Measurements from ENCODE around the gene PELO. TPM values are rescaled to one million over a fixed set of nuclear protein-coding genes. Genes with fewer than 3 reads are reported as not detected.

The PELO gene, protein sequence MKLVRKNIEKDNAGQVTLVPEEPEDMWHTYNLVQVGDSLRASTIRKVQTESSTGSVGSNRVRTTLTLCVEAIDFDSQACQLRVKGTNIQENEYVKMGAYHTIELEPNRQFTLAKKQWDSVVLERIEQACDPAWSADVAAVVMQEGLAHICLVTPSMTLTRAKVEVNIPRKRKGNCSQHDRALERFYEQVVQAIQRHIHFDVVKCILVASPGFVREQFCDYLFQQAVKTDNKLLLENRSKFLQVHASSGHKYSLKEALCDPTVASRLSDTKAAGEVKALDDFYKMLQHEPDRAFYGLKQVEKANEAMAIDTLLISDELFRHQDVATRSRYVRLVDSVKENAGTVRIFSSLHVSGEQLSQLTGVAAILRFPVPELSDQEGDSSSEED
- total RNA-seq, result 82.4 and 83.7 TPM in 2 replicates
- long read RNA-seq, full-length matches to known transcripts, result 6 of 324 reads
- long read RNA-seq, partial matches to known transcripts, result 309 of 324 reads
- long read RNA-seq, other reads (novel, unspliced or antisense), result 9 of 324 reads

DNA sequence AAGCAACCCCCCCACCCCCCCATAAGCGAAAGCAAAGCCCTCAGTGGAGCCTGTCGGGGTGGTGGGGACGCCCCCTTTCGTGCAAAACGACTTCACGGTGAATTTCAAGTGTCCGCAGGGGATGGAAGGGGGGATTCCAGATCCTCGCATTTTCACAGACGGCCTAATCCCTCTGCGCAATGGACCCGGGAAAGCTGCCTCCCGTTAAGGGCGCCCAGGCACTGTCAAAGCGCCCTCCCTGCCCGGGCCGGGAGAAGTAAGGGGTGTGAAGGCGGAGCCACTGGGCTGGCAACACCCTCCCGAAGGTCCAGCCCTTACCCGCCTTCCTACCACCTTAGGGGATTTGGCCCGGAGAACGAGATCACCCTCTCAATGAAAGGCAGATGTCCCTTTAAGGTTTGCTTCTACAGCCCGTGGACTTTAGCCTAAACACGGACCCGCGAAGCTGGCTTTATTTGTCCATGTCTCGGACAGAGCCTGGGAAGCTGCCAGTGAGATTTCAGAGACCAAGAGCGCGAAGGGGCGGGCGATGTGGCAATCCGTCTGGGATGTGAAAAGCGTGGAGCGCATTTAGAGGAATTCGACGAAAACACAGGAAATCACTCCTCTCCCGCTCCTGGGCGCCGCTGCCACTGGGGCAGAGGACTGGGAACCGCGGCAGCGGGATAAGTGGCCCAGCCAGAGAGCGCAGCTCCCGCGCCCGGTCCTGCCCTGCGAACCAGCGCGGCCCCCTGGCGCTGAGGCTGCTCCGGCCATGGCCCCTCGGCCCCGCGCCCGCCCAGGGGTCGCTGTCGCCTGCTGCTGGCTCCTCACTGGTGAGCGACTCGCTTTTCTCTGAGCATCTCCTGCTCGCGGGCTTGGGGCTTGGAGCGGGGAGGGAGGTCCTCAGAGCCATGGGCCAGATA, at the start of gene PELO, which contains the start of gene ITGA1:
PELO (plus strand) TSS at position 317 of the 905 bp plus-strand sequence. CDS start 12,479 bp downstream, outside the sequence.
ITGA1 (plus strand) TSS at position 317 of the 905 bp plus-strand sequence; CDS start at position 755, 438 bp downstream.
- peaks cover 7% of the 10 kb centered on the region for H3K36me3 Mint-ChIP-seq (ENCODE audit: unreplicated experiment)
- H3K27ac Mint-ChIP-seq (ENCODE audit: unreplicated experiment), result peak within 1 kb of the TSS; percentile 98
- H3K4me1 Mint-ChIP-seq (ENCODE audit: unreplicated experiment), result peaks cover 74% of the 10 kb centered on the region
- TF ChIP-seq, protein P1, sequence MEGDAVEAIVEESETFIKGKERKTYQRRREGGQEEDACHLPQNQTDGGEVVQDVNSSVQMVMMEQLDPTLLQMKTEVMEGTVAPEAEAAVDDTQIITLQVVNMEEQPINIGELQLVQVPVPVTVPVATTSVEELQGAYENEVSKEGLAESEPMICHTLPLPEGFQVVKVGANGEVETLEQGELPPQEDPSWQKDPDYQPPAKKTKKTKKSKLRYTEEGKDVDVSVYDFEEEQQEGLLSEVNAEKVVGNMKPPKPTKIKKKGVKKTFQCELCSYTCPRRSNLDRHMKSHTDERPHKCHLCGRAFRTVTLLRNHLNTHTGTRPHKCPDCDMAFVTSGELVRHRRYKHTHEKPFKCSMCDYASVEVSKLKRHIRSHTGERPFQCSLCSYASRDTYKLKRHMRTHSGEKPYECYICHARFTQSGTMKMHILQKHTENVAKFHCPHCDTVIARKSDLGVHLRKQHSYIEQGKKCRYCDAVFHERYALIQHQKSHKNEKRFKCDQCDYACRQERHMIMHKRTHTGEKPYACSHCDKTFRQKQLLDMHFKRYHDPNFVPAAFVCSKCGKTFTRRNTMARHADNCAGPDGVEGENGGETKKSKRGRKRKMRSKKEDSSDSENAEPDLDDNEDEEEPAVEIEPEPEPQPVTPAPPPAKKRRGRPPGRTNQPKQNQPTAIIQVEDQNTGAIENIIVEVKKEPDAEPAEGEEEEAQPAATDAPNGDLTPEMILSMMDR (IDR thresholded peaks at IDR 0.05), result peak; percentile 50
- no peaks in the 10 kb centered on the region for H3K27me3 Mint-ChIP-seq (ENCODE audit: unreplicated experiment)
- H3K9me3 Mint-ChIP-seq (ENCODE audit: unreplicated experiment), result no peaks in the 10 kb centered on the region
- peak within 1 kb of the TSS; percentile 96 for H3K4me3 Mint-ChIP-seq (ENCODE audit: unreplicated experiment)
- DNase-seq (ENCODE audit: extremely low spot score, unreplicated experiment), result peak; percentile 91

DNA sequence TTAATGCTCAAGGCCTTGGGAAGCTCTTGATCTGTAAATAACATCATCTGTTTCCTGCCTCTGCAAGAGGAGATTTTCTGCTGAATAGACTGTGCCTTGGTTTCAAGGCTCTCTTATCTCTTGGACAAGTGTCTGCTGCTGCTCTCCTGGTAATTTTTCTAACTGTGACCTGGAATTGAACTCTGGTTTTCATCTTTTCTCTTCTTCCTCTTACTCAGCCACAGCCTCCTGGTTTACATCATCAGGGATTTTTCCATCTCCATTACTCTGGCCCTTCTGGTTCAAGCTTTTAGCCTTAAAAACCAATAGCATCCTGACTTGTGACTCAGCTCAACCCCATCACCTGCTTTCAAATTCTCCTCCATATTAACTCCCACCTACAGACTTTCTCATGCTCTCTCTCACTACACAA, 49.6 kb upstream of the PELO start:
- no peaks in the 10 kb centered on the region for H3K36me3 Mint-ChIP-seq (ENCODE audit: unreplicated experiment)
- H3K4me3 Mint-ChIP-seq (ENCODE audit: unreplicated experiment), result no peak overlapping the region
- H3K27ac Mint-ChIP-seq (ENCODE audit: unreplicated experiment), result peak overlapping the region; percentile 0
- H3K27me3 Mint-ChIP-seq (ENCODE audit: unreplicated experiment), result no peaks in the 10 kb centered on the region
- H3K4me1 Mint-ChIP-seq (ENCODE audit: unreplicated experiment), result peaks cover 28% of the 10 kb centered on the region
- TF ChIP-seq, protein P1 (IDR thresholded peaks at IDR 0.05), result no peak
- no peak for DNase-seq (ENCODE audit: extremely low spot score, unreplicated experiment)
- H3K9me3 Mint-ChIP-seq (ENCODE audit: unreplicated experiment), result no peaks in the 10 kb centered on the region

DNA sequence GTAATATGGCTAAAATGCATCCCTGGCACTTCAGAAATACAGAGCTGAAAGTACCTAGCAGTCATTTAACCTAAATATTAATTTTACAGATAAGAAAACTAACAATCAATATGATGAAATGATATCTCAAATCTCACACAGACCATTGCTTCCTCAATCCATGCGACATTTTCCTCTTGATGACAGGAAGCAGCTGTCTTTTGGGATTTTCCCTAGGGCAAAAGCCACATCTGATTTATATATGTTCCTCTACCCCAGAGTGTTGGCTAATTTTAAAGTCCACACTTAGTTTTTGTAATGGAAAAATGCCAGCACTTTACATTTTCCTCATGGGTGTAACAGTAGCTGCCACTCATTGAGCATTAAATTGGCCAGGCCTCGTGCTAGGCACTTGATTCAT, 47.7 kb upstream of the PELO start:
- H3K4me3 Mint-ChIP-seq (ENCODE audit: unreplicated experiment), result no peak overlapping the region
- DNase-seq (ENCODE audit: extremely low spot score, unreplicated experiment), result no peak
- H3K36me3 Mint-ChIP-seq (ENCODE audit: unreplicated experiment), result no peaks in the 10 kb centered on the region
- peaks cover 36% of the 10 kb centered on the region for H3K4me1 Mint-ChIP-seq (ENCODE audit: unreplicated experiment)
- H3K27me3 Mint-ChIP-seq (ENCODE audit: unreplicated experiment), result no peaks in the 10 kb centered on the region
- TF ChIP-seq, protein P1 (IDR thresholded peaks at IDR 0.05), result no peak
- H3K9me3 Mint-ChIP-seq (ENCODE audit: unreplicated experiment), result no peaks in the 10 kb centered on the region
- no peak overlapping the region for H3K27ac Mint-ChIP-seq (ENCODE audit: unreplicated experiment)

DNA sequence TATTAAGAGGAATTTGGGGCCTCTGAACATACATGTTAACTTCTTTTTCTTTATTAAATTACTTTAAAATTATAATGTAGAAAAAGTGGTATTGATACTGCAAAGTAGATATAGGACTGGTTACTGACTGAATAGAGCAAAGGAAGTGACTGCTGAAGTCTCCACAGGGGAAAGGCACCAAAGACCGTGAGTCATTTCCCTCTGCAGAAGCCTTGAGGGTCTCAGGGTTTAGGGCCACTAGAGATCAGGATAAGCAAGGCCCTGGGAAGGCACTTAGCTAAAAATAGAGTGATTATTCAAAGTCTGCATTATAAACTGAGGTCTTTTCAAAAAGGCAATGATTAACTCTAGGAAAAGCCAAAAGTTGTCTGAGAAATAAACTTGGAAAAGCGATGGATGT, 44.7 kb upstream of the PELO start:
- Mint-ChIP-seq H3K4me1 (ENCODE audit: unreplicated experiment) (peaks cover 52% of the 10 kb centered on the region), H3K4me3 (ENCODE audit: unreplicated experiment) (no peak overlapping the region), H3K27me3 (ENCODE audit: unreplicated experiment) (no peaks in the 10 kb centered on the region), H3K9me3 (ENCODE audit: unreplicated experiment) (no peaks in the 10 kb centered on the region), H3K27ac (ENCODE audit: unreplicated experiment) (no peak overlapping the region), H3K36me3 (ENCODE audit: unreplicated experiment) (no peaks in the 10 kb centered on the region)
- TF ChIP-seq, protein P1 (IDR thresholded peaks at IDR 0.05), result no peak
- DNase-seq (ENCODE audit: extremely low spot score, unreplicated experiment), result no peak
